Activated CD4-positive, alpha-beta T cell treated with anti-CD3 and anti-CD28 coated beads for 1 hour (primary cell): ENCODE measurements around the gene EGR2.

ENCODE experiments used
- DNase-seq: peaks from one replicate; pipeline ENCODE4 v3.0.0-alpha.2; 2020

EGR2 gene

GRCh38 chr10:62817766-62818425, 1.7 kb upstream of the EGR2 start:
- DNase-seq = peak; percentile 53

DNA sequence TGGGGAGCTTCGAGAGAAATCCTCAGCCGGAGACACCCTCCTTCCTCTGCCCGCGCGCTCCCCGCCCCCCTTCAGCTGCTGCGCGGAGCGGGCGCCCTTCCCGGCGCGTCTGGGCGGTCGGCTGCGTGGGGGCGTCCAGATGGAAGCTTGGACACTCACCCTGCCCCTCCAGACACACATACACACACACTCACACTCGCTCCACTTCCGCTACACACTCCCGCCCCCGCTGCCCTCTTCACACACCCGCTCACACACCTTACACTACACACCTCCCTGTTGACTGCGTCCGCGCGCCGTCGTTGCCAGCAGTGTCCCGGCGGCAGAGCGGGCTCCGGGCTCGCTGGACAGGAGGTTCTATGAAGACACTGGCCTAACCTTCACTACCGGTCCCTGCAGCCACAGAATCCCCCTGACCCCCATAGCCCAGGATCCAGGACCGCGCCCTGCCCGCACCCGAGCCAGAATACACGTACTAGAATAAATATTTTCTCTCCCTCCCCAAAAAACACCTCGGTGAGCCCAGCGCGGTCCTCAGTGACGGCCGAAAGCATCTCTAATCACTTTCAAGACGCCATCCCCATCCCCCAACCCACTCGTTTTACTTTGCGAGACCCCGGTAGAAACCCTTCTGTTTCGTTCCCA, 1.1 kb upstream of the EGR2 start:
- peak; percentile 60 for DNase-seq

- DNase-seq = no peak
These were observed 163 bp downstream of the EGR2 start for GRCh38 chr10:62816076-62816330.

- peak; percentile 45 for DNase-seq
These were observed 638 bp downstream of the EGR2 start for GRCh38 chr10:62815381-62816075.

GRCh38 chr10:62814756-62815380, 1.3 kb downstream of the EGR2 start:
- no peak for DNase-seq

DNA sequence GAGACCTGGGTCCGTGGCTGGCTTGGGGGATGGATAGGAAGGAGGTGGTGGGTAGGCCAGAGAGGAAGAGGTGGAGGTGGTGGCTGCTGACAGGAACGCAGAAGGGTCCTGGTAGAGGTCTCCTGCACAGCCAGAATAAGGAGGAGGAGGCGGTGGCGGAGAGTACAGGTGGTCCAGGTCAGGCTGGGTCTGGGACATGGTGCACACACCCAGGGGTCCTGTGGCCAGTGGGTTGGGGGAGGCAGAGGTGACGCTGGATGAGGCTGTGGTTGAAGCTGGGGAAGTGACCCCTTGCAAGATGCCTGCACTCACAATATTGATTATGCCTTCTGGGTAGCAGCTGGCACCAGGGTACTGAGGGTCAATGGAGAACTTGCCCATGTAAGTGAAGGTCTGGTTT, 2.2 kb downstream of the EGR2 start:
- no peak for DNase-seq

- peak; percentile 46 for DNase-seq
These were observed 2.7 kb downstream of the EGR2 start for GRCh38 chr10:62813453-62813852.

DNA sequence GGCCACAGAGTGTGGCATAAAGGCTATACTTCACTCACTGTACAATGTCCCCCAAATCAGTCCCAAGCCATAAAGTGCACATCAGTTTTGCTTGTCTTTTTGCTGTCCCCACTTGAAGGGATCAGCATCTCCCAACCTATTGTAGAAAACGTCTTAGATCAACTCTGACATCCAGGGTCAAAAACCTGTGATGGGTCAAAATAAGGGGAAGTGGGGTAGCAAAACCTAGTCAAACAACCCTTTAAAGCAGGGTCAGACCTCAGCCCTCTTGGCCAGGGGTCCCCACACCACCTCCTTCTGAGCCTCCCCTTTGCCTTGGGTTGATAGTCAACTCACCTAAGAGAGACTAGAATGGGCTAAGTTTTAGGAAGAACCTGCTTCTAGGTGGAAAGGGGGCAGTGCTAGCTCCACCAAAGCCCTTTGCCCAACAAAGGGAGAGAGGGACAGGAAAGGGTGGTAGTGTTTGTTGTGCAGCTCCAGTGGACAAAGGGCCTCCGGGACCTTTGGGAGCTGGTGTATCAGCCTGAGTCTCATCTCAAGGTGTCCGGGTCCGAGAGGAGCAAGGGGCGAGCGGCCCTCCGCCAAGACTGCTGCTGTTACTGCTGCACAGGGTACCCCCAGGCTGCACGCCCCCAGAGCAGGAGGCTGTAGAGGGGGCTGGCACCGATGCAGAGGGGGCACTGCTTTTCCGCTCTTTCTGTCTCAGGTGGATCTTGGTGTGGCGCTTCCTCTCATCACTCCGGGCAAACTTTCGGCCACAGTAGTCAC, 3.3 kb downstream of the EGR2 start:
- DNase-seq = peak; percentile 41

- DNase-seq = peak; percentile 59
These were observed 4.8 kb downstream of the EGR2 start for GRCh38 chr10:62811159-62811875.

GRCh38 chr10:62810156-62810902, 5.8 kb downstream of the EGR2 start:
- DNase-seq = no peak

DNA sequence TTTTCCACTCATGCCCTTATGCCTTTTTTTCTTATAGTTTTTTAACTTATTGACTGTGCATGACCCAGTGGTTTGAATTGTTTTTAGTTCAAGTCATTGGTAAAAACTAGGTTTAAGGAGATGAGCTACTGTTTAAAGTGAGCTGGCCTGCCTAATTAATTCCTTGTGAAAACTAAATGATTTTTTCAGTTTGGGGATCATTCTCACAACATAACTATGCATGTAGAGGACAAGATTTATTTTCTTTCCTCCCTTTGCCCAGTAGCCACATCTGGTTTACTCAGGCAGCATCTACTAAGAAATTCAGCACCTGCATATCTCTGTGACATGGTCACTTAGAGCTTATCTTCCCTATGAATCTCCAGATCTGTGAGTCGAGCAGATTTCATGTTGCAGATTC, 9.9 kb downstream of the EGR2 start:
- DNase-seq = no peak

DNA sequence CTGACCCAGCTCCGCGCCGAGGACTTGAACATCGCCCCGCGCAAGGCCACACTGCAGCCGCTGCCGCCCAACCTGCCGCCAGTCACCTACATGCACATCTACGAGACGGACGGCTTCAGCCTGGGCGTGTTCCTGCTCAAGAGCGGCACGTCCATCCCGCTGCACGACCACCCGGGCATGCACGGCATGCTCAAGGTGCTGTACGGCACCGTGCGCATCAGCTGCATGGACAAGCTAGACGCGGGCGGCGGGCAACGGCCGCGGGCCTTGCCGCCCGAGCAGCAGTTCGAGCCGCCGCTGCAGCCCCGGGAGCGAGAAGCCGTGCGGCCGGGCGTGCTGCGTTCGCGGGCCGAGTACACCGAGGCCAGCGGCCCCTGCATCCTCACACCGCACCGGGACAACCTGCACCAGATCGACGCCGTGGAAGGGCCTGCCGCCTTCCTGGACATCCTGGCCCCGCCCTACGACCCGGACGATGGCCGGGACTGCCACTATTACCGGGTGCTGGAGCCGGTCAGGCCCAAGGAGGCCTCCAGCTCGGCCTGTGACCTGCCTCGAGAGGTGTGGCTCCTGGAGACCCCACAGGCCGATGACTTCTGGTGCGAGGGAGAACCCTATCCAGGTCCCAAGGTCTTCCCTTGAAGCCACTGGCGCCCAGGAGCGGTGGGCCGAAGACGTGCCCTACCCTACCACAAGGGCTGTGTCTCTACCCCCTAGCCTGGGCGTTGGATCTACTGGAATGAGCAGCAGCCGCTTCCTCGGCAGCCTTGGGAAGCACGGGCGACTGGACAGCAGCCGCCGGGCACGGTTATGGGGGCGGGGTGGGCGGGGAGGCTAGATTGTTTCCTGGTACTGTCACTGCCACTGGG, 10.7 kb downstream of the EGR2 start:
- DNase-seq = peak; percentile 12

DNA sequence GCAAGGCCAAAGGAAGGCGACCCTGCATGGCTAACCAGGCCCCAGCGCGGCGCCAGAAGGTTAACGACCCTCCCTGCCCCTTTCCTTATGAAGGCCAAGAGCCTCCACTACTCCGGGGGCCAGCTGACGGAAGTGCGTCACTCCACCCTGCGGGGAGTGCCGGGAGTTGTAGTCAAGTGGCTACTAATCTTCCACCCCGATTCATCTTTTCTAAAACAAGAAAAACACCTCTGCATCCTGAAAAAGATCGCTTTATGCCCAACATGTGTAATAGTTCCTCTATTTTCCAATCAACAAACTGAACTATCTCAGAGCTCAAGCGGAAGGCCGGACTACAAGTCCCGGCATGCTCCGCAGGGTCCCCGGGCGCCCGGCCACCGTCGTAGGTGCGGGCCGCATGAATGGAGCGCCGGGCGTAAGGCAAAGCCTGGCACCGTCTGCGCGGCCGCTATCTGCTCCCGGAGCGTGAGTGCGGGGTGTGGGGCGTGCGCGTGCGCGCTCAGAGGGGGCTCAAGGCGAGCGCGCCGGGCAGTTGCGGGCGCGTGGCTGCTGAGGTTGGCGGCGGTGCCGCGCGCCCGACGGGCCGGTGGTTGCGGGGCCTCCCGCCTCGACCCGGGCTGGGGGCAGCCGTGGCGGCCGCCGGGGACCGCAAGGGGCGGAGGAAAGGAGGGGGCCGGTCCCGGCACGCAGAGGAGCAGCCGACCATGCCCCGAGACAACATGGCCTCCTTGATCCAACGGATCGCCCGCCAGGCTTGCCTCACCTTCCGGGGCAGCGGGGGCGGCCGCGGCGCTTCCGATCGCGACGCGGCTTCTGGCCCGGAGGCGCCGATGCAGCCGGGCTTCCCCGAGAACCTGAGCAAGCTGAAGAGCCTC, 11.6 kb downstream of the EGR2 start, which contains the start of gene ADO:
Gene ADO, plus strand, starts transcription at position 365 of the 875 bp plus-strand sequence. Its CDS starts 340 bp downstream, at position 705.
- peak; percentile 67 for DNase-seq

DNA sequence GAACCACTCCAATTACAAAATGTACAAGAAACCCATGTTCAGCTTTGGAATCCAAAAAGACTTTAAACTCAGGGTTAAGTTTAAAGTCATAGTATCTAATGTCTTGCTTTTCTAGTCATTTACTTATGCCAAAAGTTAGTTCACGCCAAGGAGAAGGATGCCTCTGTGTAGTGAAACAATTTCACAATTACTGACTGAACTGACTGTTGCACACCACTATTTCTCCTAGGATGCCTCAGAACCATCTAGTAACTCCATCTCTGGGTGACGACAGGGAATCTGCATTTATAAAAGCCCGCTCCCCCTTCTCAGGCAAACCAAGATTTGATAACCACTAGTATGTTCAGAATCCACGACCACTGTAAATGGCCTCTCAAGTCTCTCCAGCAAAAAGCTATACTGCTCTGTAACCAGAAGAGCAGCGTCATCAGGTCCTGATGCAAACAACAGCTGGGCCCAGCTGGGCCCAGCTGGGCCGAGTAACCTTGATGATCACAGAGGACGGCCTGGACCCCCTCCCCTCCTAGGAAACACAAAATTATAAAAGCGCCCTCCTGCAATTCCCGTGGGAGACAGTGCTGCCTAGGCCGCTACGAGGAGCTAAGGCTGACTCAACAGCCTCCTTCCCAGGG, 12.3 kb downstream of the EGR2 start:
- DNase-seq = no peak

DNA sequence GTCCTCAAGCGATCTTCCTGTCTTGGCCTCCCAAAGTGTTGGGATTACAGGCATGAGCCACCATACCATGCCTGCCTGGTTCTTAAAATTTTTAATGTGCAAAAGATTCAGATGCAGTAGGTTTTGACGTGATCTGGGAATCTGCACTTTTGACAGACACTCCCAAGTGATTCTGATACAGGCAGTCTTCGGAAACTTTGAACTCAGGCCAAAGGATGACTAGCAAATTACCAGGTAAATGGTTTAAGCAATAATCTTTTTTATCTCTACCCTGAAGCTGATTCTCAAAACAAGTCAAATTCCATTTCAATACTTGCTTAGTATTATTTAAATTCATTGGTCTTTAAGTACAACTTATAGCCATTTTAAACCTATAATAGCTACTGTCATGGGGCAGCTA, 14.3 kb downstream of the EGR2 start:
- DNase-seq = no peak

DNA sequence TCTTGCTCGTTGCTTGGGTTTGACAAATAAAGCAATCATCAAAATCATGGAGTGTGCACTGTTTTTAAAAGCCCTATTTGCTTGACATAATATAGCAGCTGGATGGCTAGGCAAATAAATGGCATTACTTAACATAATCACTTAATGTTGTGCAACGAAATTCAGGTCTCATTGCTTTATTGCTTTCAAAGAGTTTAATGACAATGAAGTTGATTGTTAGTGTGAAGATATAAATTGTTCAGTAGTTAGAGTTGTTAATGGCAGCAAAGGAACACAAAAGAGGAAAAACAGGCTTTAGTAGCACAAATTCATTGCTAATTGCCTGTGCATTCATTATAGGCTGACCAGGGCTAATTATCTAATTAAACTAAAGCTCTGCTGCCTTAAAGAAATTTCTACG, 19.3 kb downstream of the EGR2 start:
- DNase-seq = no peak

DNA sequence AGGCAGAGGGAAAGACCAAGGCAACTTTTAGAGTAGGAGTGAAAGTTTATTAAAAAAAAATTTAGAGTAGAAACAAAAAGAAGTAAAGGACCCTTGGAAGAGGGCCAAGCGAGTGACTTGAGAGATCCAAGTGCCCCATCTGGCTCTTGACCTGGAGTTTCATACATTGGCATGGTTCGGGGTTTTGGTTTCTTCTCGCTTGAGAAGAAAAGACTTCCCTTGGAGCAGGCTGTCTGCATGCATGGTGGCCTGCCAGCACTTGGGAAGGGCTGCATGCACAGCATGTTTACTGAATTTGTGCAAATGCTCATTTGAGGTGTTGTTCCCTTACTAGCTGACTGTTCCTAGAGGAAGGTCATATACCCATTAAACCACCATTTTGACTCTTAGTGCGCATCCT, 20.4 kb downstream of the EGR2 start:
- no peak for DNase-seq

DNA sequence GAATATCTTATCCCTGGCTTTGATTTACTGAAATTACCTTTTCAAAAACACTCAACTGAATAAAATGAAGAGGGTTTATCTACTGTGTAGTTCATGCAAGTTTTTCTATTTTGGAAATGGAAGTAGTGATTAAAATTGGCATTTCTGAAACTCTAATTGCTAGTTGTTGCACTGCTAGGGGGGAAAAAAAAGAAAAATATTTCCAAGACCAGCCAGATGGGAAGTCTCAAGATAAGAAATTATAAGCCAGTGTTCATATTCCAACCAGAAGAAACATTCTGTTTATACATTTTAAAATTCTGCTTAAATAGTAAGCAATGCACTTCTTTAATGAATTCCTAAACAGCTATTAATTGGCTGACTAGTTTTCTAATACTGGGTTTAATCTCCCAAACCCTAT, 21.1 kb downstream of the EGR2 start:
- no peak for DNase-seq

DNA sequence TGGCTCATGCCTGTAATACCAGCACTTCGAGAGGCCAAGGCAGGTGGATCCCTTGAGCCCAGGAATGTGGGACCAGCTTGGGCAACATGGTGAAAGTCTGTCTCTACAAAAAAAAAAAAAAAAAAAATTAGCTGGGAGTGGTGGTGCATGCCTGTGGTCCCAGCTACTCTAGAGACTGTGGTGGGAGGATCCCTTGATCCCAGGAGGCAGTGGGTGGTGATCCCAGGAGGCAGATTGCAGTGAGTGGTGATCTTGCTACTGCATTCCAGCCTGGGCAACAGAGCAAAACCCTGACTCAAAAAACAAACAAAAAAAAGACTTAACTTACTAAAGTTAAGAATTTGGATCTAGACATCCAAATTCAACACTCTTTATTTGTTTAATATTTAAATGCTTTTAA, 21.9 kb downstream of the EGR2 start:
- no peak for DNase-seq
